Ishikawa (cell line): ENCODE data around the gene PIP5K1C.

ENCODE experiments used
- CEBPB ChIP-seq: IDR thresholded peaks from 2 replicates; pipeline ENCODE4 v1.6.1; 2012
- CREB1 ChIP-seq: IDR thresholded peaks from 2 replicates; pipeline ENCODE4 v1.6.1; 2012; ENCODE audit warnings: low read depth
- EGR1 ChIP-seq: IDR thresholded peaks from 2 replicates; pipeline ENCODE4 v1.6.1; 2012
- EP300 ChIP-seq: IDR thresholded peaks from 2 replicates; pipeline ENCODE4 v1.6.1; 2012; ENCODE audit warnings: borderline replicate concordance
- FOXM1 ChIP-seq: IDR thresholded peaks from 2 replicates; pipeline ENCODE4 v1.6.1; 2012; ENCODE audit warnings: low read depth, borderline replicate concordance
- MAX ChIP-seq: IDR thresholded peaks from 2 replicates; pipeline ENCODE4 v1.6.1; 2012
- NFIC ChIP-seq: IDR thresholded peaks from 2 replicates; pipeline ENCODE4 v1.6.1; 2012
- RAD21 ChIP-seq: IDR thresholded peaks from 2 replicates; pipeline ENCODE4 v1.6.1; 2012; ENCODE audit warnings: low read depth
- REST ChIP-seq: IDR thresholded peaks from 2 replicates; pipeline ENCODE4 v1.6.1; 2012; ENCODE audit warnings: low read depth, mild to moderate bottlenecking
- TAF1 ChIP-seq: IDR thresholded peaks from 2 replicates; pipeline ENCODE4 v1.6.1; 2012; ENCODE audit warnings: low read depth, mild to moderate bottlenecking
- TCF12 ChIP-seq: IDR thresholded peaks from 2 replicates; pipeline ENCODE4 v1.6.1; 2012; ENCODE audit warnings: low read depth
- TEAD4 ChIP-seq: IDR thresholded peaks from 2 replicates; pipeline ENCODE4 v1.6.1; 2012
- USF1 ChIP-seq: IDR thresholded peaks from 2 replicates; pipeline ENCODE4 v1.6.1; 2012
- YY1 ChIP-seq: IDR thresholded peaks from 2 replicates; pipeline ENCODE4 v1.6.1; 2012; ENCODE audit warnings: low read depth
- ZBTB7A ChIP-seq: IDR thresholded peaks from 2 replicates; pipeline ENCODE4 v1.6.1; 2012; ENCODE audit warnings: low read depth

The PIP5K1C gene

GRCh38 chr19:3601021-3601420 is 99.2 kb downstream of the PIP5K1C start:
- no peak for TF ChIP-seq CEBPB
- TF ChIP-seq EP300: no peak
- no peak for TF ChIP-seq EGR1
- no peak for TF ChIP-seq CREB1
- TF ChIP-seq MAX: no peak
- no peak for TF ChIP-seq RAD21
- TF ChIP-seq TAF1: no peak
- TF ChIP-seq YY1: no peak
- no peak for TF ChIP-seq FOXM1
- TF ChIP-seq USF1: no peak
- TF ChIP-seq NFIC: no peak
- no peak for TF ChIP-seq TEAD4
- TF ChIP-seq ZBTB7A: no peak
- no peak for TF ChIP-seq REST
- TF ChIP-seq TCF12: no peak

GRCh38 chr19:3599776-3600187 is 100.5 kb downstream of the PIP5K1C start:
- TF ChIP-seq EGR1 (no peak), FOXM1 (no peak), REST (no peak), TEAD4 (no peak)

- TF ChIP-seq TAF1 (no peak), EP300 (no peak), USF1 (no peak), CREB1 (no peak), TCF12 (no peak), CEBPB (no peak), YY1 (no peak), TEAD4 (no peak), FOXM1 (no peak), NFIC (no peak), ZBTB7A (no peak), EGR1 (no peak), MAX (no peak), REST (no peak), RAD21 (no peak)
Observed at GRCh38 chr19:3595521-3596061, 104.7 kb downstream of the PIP5K1C start.

DNA sequence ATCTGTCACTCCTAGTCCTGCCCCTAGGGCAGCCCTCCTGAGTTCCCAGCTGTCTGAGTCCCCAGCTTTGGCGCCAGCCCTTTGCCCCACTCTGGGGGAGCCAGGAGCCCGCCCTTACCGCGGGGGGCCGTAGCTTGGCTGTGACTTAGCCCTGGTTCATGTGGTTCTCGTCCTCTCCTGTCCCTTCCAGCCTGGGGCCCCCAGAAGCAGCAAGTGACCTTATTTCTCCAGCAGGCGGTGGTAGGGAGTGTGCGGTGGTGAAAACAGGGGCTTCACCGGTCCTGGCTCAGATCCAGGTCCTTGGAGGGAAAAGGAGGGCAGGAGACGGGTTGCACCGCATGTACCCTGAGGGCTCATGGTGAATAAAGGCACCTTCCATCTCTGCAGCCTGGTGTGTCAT is 107.1 kb downstream of the PIP5K1C start:
- TF ChIP-seq TEAD4: no peak
- no peak for TF ChIP-seq EGR1
- no peak for TF ChIP-seq MAX
